ENCODE data around the gene KANSL1L.

DNA sequence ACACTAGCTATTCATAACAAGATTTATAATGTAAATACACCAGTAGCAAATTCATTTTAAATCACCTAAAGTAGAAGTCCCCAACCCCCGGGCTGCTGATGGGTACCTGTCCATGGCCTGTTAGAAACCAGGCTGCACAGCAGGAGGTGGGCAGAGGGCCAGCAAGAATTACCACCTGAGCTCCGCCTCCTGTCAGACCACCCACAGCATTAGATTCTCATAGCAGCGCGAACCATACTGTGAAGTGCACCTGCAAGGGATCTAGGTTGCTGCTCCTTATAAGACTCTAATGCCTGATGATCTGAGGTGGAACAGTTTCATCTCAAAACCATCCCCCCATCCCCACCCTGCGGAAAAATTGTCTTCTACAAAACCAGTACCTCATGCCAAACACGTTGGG is 71.3 kb downstream of the KANSL1L start:
- TF ChIP-seq, protein P1, sequence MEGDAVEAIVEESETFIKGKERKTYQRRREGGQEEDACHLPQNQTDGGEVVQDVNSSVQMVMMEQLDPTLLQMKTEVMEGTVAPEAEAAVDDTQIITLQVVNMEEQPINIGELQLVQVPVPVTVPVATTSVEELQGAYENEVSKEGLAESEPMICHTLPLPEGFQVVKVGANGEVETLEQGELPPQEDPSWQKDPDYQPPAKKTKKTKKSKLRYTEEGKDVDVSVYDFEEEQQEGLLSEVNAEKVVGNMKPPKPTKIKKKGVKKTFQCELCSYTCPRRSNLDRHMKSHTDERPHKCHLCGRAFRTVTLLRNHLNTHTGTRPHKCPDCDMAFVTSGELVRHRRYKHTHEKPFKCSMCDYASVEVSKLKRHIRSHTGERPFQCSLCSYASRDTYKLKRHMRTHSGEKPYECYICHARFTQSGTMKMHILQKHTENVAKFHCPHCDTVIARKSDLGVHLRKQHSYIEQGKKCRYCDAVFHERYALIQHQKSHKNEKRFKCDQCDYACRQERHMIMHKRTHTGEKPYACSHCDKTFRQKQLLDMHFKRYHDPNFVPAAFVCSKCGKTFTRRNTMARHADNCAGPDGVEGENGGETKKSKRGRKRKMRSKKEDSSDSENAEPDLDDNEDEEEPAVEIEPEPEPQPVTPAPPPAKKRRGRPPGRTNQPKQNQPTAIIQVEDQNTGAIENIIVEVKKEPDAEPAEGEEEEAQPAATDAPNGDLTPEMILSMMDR (IDR thresholded peaks at IDR 0.05; ENCODE audit: insufficient read depth, low read length, poor library complexity, severe bottlenecking) = no peak
- TF ChIP-seq EZH2phosphoT487 (conservative IDR thresholded peaks at IDR 0.05; ENCODE audit: low read length) = no peak
